NB4 (cell line): ENCODE results near the gene SLC16A10.

ENCODE experiments used
- CTCF ChIP-seq: IDR thresholded peaks from one replicate; pipeline ENCODE4 v1.5.1; 2012; ENCODE audit warnings: low read depth, low read length
- MAX ChIP-seq: IDR thresholded peaks from 2 replicates; pipeline ENCODE4 v1.6.1; 2011; ENCODE audit warnings: low read depth, low read length
- MYC ChIP-seq: IDR thresholded peaks from 2 replicates; pipeline ENCODE4 v1.6.1; 2011; ENCODE audit warnings: low read depth, low read length
- POLR2A ChIP-seq: IDR thresholded peaks from 2 replicates; pipeline ENCODE4 v1.6.1; 2011; ENCODE audit warnings: mild to moderate bottlenecking; ENCODE audit not compliant: insufficient read length; ENCODE audit errors: extremely low read depth

GRCh38 chr6:111201764-111202163 lies 114.5 kb downstream of the SLC16A10 start:
- TF ChIP-seq POLR2A (no peak), CTCF (no peak), MAX (0 out of 2 replicates have a peak, but pooled peaks have one; percentile 16), MYC (no peak)
